ENCODE data around the gene LMNTD1.

The LMNTD1 gene

DNA sequence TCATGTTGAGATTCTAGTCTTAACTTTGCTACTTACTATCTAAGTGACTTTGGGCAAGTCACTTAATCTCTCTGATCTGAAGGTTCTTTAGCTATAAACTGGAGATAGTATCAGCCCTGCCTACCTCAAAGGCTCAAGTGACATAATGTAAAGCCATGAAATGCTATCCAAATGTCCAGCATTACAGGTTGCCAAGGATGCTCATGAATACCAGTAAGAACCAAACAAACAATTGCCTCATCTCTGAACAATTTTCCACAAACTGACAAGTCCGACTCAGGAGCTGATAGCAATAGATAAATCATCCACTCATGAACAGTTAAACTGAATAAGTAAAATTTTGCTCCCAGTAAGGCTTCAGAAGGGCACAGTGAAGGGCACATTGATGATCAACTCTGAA, 51.5 kb downstream of the LMNTD1 start:
- TF ChIP-seq ZFX (IDR thresholded peaks at IDR 0.05) = no peak
- TF ChIP-seq, protein P1, sequence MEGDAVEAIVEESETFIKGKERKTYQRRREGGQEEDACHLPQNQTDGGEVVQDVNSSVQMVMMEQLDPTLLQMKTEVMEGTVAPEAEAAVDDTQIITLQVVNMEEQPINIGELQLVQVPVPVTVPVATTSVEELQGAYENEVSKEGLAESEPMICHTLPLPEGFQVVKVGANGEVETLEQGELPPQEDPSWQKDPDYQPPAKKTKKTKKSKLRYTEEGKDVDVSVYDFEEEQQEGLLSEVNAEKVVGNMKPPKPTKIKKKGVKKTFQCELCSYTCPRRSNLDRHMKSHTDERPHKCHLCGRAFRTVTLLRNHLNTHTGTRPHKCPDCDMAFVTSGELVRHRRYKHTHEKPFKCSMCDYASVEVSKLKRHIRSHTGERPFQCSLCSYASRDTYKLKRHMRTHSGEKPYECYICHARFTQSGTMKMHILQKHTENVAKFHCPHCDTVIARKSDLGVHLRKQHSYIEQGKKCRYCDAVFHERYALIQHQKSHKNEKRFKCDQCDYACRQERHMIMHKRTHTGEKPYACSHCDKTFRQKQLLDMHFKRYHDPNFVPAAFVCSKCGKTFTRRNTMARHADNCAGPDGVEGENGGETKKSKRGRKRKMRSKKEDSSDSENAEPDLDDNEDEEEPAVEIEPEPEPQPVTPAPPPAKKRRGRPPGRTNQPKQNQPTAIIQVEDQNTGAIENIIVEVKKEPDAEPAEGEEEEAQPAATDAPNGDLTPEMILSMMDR (conservative IDR thresholded peaks at IDR 0.05) = no peak
- H3K27ac ChIP-seq = no peak overlapping the region

GRCh38 chr12:25500651-25501050, 52.4 kb downstream of the LMNTD1 start:
- H3K27ac ChIP-seq = no peak overlapping the region
- TF ChIP-seq, protein P1 (conservative IDR thresholded peaks at IDR 0.05) = no peak
- TF ChIP-seq ZFX (IDR thresholded peaks at IDR 0.05) = no peak

DNA sequence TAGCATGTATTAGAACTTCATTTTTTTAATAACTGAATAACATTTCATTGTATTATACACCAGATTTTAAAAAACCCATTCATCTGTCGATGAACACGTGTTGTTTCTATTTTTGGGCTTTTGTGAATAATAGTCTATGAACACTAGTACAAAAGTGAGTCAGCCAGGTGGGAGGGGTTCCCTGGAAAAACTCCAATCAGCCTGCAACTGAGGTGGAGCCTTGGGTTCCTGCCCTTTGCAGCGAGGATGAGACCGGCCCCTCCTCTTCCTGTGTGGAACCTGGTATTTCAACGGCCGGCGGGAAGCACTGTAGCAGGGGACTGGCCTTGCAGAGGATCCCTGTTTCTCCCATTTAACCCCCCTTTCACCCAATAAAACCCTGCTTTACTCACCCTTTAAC, 56.1 kb downstream of the LMNTD1 start:
- TF ChIP-seq, protein P1 (conservative IDR thresholded peaks at IDR 0.05) = no peak
- TF ChIP-seq ZFX (IDR thresholded peaks at IDR 0.05) = no peak
- no peak overlapping the region for H3K27ac ChIP-seq

- H3K27ac ChIP-seq = no peak overlapping the region
- TF ChIP-seq, protein P1 (conservative IDR thresholded peaks at IDR 0.05) = no peak
- no peak for TF ChIP-seq ZFX (IDR thresholded peaks at IDR 0.05)
Measured at GRCh38 chr12:25496098-25496587, 56.9 kb downstream of the LMNTD1 start.

DNA sequence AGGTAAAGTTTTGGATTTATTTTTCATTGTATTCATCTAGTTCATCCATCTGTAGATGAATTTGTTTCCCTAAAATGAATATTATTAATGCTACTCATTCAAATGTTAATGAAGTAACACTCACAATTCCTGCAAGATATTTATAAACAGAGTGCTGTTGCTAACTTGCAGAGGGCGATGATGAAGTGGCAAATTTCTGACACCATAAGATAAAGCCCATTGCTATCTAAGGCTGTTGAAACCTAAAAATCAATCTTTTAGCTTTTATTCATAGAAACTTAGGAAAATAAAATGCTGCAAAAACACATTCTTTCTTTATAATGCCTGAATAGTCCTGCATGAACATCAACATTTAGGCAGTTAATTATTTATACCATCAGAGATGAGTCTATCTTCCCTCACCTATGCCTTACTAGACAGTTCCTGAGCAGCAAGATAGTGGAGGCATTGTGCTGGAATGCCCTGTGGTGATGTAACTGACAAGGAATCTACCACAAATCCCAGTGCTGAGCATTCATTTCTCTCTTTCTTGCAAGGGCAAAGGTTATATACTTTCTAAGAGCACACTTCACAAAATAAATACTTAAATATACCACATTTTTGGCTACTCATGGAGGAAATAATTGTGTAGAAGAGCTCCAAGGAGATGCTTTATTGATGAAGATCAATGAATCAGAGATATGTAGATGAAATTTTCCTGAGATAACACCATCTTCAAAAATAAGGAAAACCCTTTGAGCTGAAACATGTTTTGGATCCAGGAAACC, 57.6 kb downstream of the LMNTD1 start:
- no peak overlapping the region for H3K27ac ChIP-seq
- no peak for TF ChIP-seq ZFX (IDR thresholded peaks at IDR 0.05)

GRCh38 chr12:25494926-25495325, 58.2 kb downstream of the LMNTD1 start:
- H3K27ac ChIP-seq = no peak overlapping the region
- no peak for TF ChIP-seq ZFX (IDR thresholded peaks at IDR 0.05)
- TF ChIP-seq, protein P1 (conservative IDR thresholded peaks at IDR 0.05) = no peak

GRCh38 chr12:25493682-25494081, 59.4 kb downstream of the LMNTD1 start:
- no peak overlapping the region for H3K27ac ChIP-seq
- TF ChIP-seq, protein P1 (conservative IDR thresholded peaks at IDR 0.05) = no peak
- TF ChIP-seq ZFX (IDR thresholded peaks at IDR 0.05) = no peak

Data from C4-2B (cell line).